Rectal smooth muscle tissue (tissue), 1 donor: ENCODE measurements around the gene PZP.
"Not testable (repeated sequence)": the region's sequence is repeated elsewhere in the genome, so short reads cannot be mapped to it uniquely, and the experiment has no call there.

ENCODE experiments used
- H3K27ac ChIP-seq: one replicate; pipeline ENCODE4 v1.7.0; 2013; ENCODE audit warnings: low read depth, low read length, inconsistent platforms
- H3K27me3 ChIP-seq: one replicate; pipeline ENCODE4 v1.7.0; 2013; ENCODE audit warnings: low read length; ENCODE audit not compliant: control insufficient read depth, insufficient read depth
- H3K36me3 ChIP-seq: one replicate; pipeline ENCODE4 v1.7.0; 2013; ENCODE audit warnings: low read length; ENCODE audit not compliant: control insufficient read depth, insufficient read depth
- H3K4me1 ChIP-seq: one replicate; pipeline ENCODE4 v1.7.0; 2013; ENCODE audit warnings: low read length; ENCODE audit not compliant: control insufficient read depth, insufficient read depth
- H3K4me3 ChIP-seq: one replicate; pipeline ENCODE4 v1.7.0; 2013; ENCODE audit warnings: low read length
- H3K9ac ChIP-seq: one replicate; pipeline ENCODE4 v1.7.0; 2013; ENCODE audit warnings: low read length

Gene PZP

GRCh38 chr12:9169979-9170634 lies 38.1 kb downstream of the PZP start:
- H3K27ac ChIP-seq, result no peak overlapping the region
- H3K4me1 ChIP-seq, result no peaks in the 10 kb centered on the region
- no peaks in the 10 kb centered on the region for H3K36me3 ChIP-seq
- H3K9ac ChIP-seq, result no peak overlapping the region
- no peaks in the 10 kb centered on the region for H3K27me3 ChIP-seq
- H3K4me3 ChIP-seq, result no peak overlapping the region

GRCh38 chr12:9167345-9167744 lies 40.9 kb downstream of the PZP start:
- not testable (repeated sequence) for H3K9ac ChIP-seq, H3K4me3 ChIP-seq, H3K4me1 ChIP-seq, H3K27me3 ChIP-seq, H3K36me3 ChIP-seq, H3K27ac ChIP-seq

GRCh38 chr12:9163392-9163791 lies 44.8 kb downstream of the PZP start:
- H3K36me3 ChIP-seq, result no peaks in the 10 kb centered on the region
- no peaks in the 10 kb centered on the region for H3K4me1 ChIP-seq
- H3K27ac ChIP-seq, result no peak overlapping the region
- no peak overlapping the region for H3K9ac ChIP-seq
- H3K4me3 ChIP-seq, result no peak overlapping the region
- H3K27me3 ChIP-seq, result no peaks in the 10 kb centered on the region

GRCh38 chr12:9156119-9156518 lies 52.1 kb downstream of the PZP start:
- no peak overlapping the region for H3K4me3 ChIP-seq
- H3K4me1 ChIP-seq, result no peaks in the 10 kb centered on the region
- H3K36me3 ChIP-seq, result no peaks in the 10 kb centered on the region
- no peaks in the 10 kb centered on the region for H3K27me3 ChIP-seq
- H3K9ac ChIP-seq, result no peak overlapping the region
- H3K27ac ChIP-seq, result no peak overlapping the region

- H3K4me1 ChIP-seq, result no peaks in the 10 kb centered on the region
- H3K4me3 ChIP-seq, result no peak overlapping the region
- H3K9ac ChIP-seq, result no peak overlapping the region
- no peaks in the 10 kb centered on the region for H3K36me3 ChIP-seq
- no peaks in the 10 kb centered on the region for H3K27me3 ChIP-seq
- H3K27ac ChIP-seq, result no peak overlapping the region
Observed at GRCh38 chr12:9149372-9149771, 58.8 kb downstream of the PZP start.

GRCh38 chr12:9148926-9149325 lies 59.3 kb downstream of the PZP start:
- no peak overlapping the region for H3K27ac ChIP-seq
- H3K27me3 ChIP-seq, result no peaks in the 10 kb centered on the region
- H3K4me1 ChIP-seq, result no peaks in the 10 kb centered on the region
- H3K9ac ChIP-seq, result no peak overlapping the region
- H3K4me3 ChIP-seq, result no peak overlapping the region
- no peaks in the 10 kb centered on the region for H3K36me3 ChIP-seq

GRCh38 chr12:9147461-9147860 lies 60.7 kb downstream of the PZP start:
- Histone ChIP-seq H3K27me3 (no peaks in the 10 kb centered on the region), H3K9ac (no peak overlapping the region), H3K4me3 (no peak overlapping the region), H3K27ac (no peak overlapping the region), H3K36me3 (no peaks in the 10 kb centered on the region), H3K4me1 (no peaks in the 10 kb centered on the region)

- H3K4me3 ChIP-seq, result no peak overlapping the region
- no peak overlapping the region for H3K9ac ChIP-seq
- H3K27ac ChIP-seq, result no peak overlapping the region
- H3K4me1 ChIP-seq, result no peaks in the 10 kb centered on the region
- no peaks in the 10 kb centered on the region for H3K36me3 ChIP-seq
- H3K27me3 ChIP-seq, result no peaks in the 10 kb centered on the region
Observed at GRCh38 chr12:9144730-9145106, 63.5 kb downstream of the PZP start.

- no peak overlapping the region for H3K27ac ChIP-seq
Observed at GRCh38 chr12:9143929-9144729, 64.1 kb downstream of the PZP start.

GRCh38 chr12:9143137-9143536 lies 65.1 kb downstream of the PZP start:
- Histone ChIP-seq H3K27me3 (no peaks in the 10 kb centered on the region), H3K4me3 (no peak overlapping the region), H3K9ac (no peak overlapping the region)

More at GRCh38 chr12:9143929-9144729, 64.1 kb downstream of the PZP start:
- Histone ChIP-seq H3K36me3 (no peaks in the 10 kb centered on the region), H3K4me3 (no peak overlapping the region), H3K27me3 (no peaks in the 10 kb centered on the region), H3K9ac (no peak overlapping the region), H3K4me1 (no peaks in the 10 kb centered on the region)

GRCh38 chr12:9139588-9140290 lies 68.5 kb downstream of the PZP start:
- not testable (repeated sequence) for H3K9ac ChIP-seq, H3K36me3 ChIP-seq, H3K27me3 ChIP-seq, H3K4me3 ChIP-seq, H3K4me1 ChIP-seq, H3K27ac ChIP-seq

More at GRCh38 chr12:9143137-9143536, 65.1 kb downstream of the PZP start:
- no peaks in the 10 kb centered on the region for H3K4me1 ChIP-seq
- H3K27ac ChIP-seq, result no peak overlapping the region
- no peaks in the 10 kb centered on the region for H3K36me3 ChIP-seq

- H3K4me3 ChIP-seq, result no peak overlapping the region
- H3K4me1 ChIP-seq, result no peaks in the 10 kb centered on the region
- no peak overlapping the region for H3K27ac ChIP-seq
- no peaks in the 10 kb centered on the region for H3K36me3 ChIP-seq
- H3K27me3 ChIP-seq, result no peaks in the 10 kb centered on the region
- no peak overlapping the region for H3K9ac ChIP-seq
Observed at GRCh38 chr12:9135903-9136310, 72.3 kb downstream of the PZP start.
